H1 (cell line): Measurements from ENCODE around the gene SPC24. TPM values are rescaled to one million over a fixed set of nuclear protein-coding genes. Genes with fewer than 3 reads are reported as not detected.
A peak's percentile ranks its signal among the peaks of the same experiment; 100 is the strongest.

ENCODE experiments used
- CTCF ChIA-PET: fragments of 300-600 bp; sonication (Branson Sonifier 250); formaldehyde crosslinking; loops from one replicate; lab custom pipeline; 2021; ENCODE audit not compliant: partially characterized antibody; lab: Charles Lee
- POLR2A ChIA-PET: fragments of 300-600 bp; sonication (Branson Sonifier 250); formaldehyde crosslinking; loops from one replicate; lab custom pipeline; 2021; ENCODE audit warnings: inconsistent platforms; ENCODE audit not compliant: partially characterized antibody; lab: Charles Lee
- DNase-seq, 2 experiments: peaks; one replicate each; pipeline versions ENCODE4 v3.0.0 to v3.0.0-alpha.2; 2010 to 2022; ENCODE audit warnings: low spot score in 2 of 2, low read depth in 1 of 2, mixed read lengths in 1 of 2
- FAIRE-seq: peaks from 2 replicates; lab custom pipeline; 2011; peaks lifted over from hg19 to GRCh38; lab: Jason Lieb, UNC
- H2AFZ ChIP-seq: 2 replicates; pipeline ENCODE4 v1.8.1; 2012; ENCODE audit warnings: low read length, inconsistent platforms
- H2AK5ac ChIP-seq: 2 replicates; pipeline ENCODE4 v1.6.1; 2013; ENCODE audit warnings: low read depth, low read length
- H2BK120ac ChIP-seq: replicated peaks from 2 replicates; pipeline ENCODE3; 2013; ENCODE audit warnings: low read depth, low read length, inconsistent platforms
- H2BK12ac ChIP-seq: 2 replicates; pipeline ENCODE4 v1.6.1; 2013; ENCODE audit warnings: low read depth, low read length
- H2BK15ac ChIP-seq: 2 replicates; pipeline ENCODE4 v1.6.1; 2013; ENCODE audit warnings: low read length
- H2BK20ac ChIP-seq: 2 replicates; pipeline ENCODE4 v1.6.1; 2013; ENCODE audit warnings: low read length
- H2BK5ac ChIP-seq: 2 replicates; pipeline ENCODE4 v1.6.1; 2013; ENCODE audit warnings: low read depth, low read length
- H3K14ac ChIP-seq: 2 replicates; pipeline ENCODE4 v1.6.1; 2013; ENCODE audit warnings: inconsistent platforms; ENCODE audit not compliant: insufficient read length
- H3K18ac ChIP-seq: 2 replicates; pipeline ENCODE4 v1.6.1; 2013; ENCODE audit warnings: low read length; ENCODE audit errors: extremely low read depth
- H3K23ac ChIP-seq: 2 replicates; pipeline ENCODE4 v1.6.1; 2013; ENCODE audit warnings: inconsistent platforms; ENCODE audit not compliant: insufficient read length
- H3K23me2 ChIP-seq: 2 replicates; pipeline ENCODE4 v1.6.1; 2013; ENCODE audit warnings: low read depth, low read length
- H3K27ac ChIP-seq: 2 replicates; pipeline ENCODE4 v1.6.1; 2011; ENCODE audit warnings: low read depth, low read length, inconsistent platforms
- H3K27me3 ChIP-seq, 4 experiments: replicated peaks in 1 of 4; 1 replicate in 1 of 4; 2 replicates in 3 of 4; pipeline versions ENCODE4 v1.6.1 to v1.8.1; 2011 to 2013; ENCODE audit warnings: low read length in 3 of 4, mild to moderate bottlenecking in 3 of 4, inconsistent platforms in 2 of 4, mixed read lengths in 2 of 4, moderate library complexity in 1 of 4; ENCODE audit not compliant: control insufficient read depth in 3 of 4, insufficient read depth in 3 of 4; ENCODE audit errors: extremely low read depth in 1 of 4
- H3K36me3 ChIP-seq, 4 experiments: 2 replicates each; pipeline versions ENCODE4 v1.6.1 to v1.8.1; 2011 to 2013; ENCODE audit warnings: mild to moderate bottlenecking in 4 of 4, low read length in 3 of 4, moderate library complexity in 2 of 4, control low read depth in 1 of 4, inconsistent platforms in 1 of 4; ENCODE audit not compliant: insufficient read depth in 4 of 4, control insufficient read depth in 2 of 4
- H3K4ac ChIP-seq: replicated peaks from 2 replicates; pipeline ENCODE3; 2013; ENCODE audit warnings: low read length, low read depth, mixed read lengths, inconsistent platforms; ENCODE audit not compliant: insufficient read length
- H3K4me1 ChIP-seq, 4 experiments: replicated peaks in 1 of 4; 1 replicate in 1 of 4; 2 replicates in 3 of 4; pipeline versions ENCODE4 v1.6.1 to v1.8.1; 2011 to 2013; ENCODE audit warnings: low read length in 3 of 4, inconsistent platforms in 2 of 4, mixed read lengths in 1 of 4; ENCODE audit not compliant: insufficient read depth in 4 of 4, control insufficient read depth in 3 of 4
- H3K4me2 ChIP-seq, 2 experiments: 2 replicates each; pipeline versions ENCODE4 v1.6.1 to v1.8.1; 2011 to 2013; ENCODE audit warnings: low read depth in 2 of 2, low read length in 2 of 2, control low read depth in 1 of 2, inconsistent platforms in 1 of 2, mild to moderate bottlenecking in 1 of 2; ENCODE audit not compliant: insufficient read depth in 1 of 2
- H3K4me3 ChIP-seq, 4 experiments: fragments of 200-600, 300-600 bp in 1 of 4; sonication (generic), shearing (Covaris generic), sonication (Bioruptor Twin) in 1 of 4; 2 replicates each; pipeline versions ENCODE4 v1.5.1 to v1.8.1; 2011 to 2016; ENCODE audit warnings: low read length in 4 of 4, low read depth in 3 of 4, control low read depth in 2 of 4, inconsistent platforms in 2 of 4, mild to moderate bottlenecking in 2 of 4, mixed read lengths in 1 of 4, moderate library complexity in 1 of 4; ENCODE audit not compliant: insufficient read depth in 2 of 4; ENCODE audit errors: extremely low read depth in 1 of 4
- H3K56ac ChIP-seq: replicated peaks from 2 replicates; pipeline ENCODE3; 2013; ENCODE audit warnings: low read depth, mild to moderate bottlenecking, mixed read lengths, low read length, inconsistent platforms; ENCODE audit not compliant: insufficient read length
- H3K79me1 ChIP-seq: 2 replicates; pipeline ENCODE4 v1.6.1; 2013; ENCODE audit warnings: low read depth, low read length, control low read depth
- H3K79me2 ChIP-seq, 2 experiments: 2 replicates each; pipeline versions ENCODE4 v1.6.1 to v1.8.1; 2012 to 2013; ENCODE audit warnings: low read length in 2 of 2, mild to moderate bottlenecking in 2 of 2, inconsistent platforms in 1 of 2; ENCODE audit not compliant: insufficient read depth in 2 of 2, control insufficient read depth in 1 of 2
- H3K9ac ChIP-seq, 4 experiments: replicated peaks in 1 of 4; 1 replicate in 1 of 4; 2 replicates in 3 of 4; pipeline versions ENCODE4 v1.6.1 to v1.8.1; 2011 to 2013; ENCODE audit warnings: low read depth in 3 of 4, low read length in 3 of 4, control low read depth in 2 of 4, mild to moderate bottlenecking in 2 of 4, moderate library complexity in 2 of 4, inconsistent platforms in 1 of 4; ENCODE audit errors: extremely low read depth in 1 of 4
- H3K9me3 ChIP-seq, 2 experiments: 2 replicates each; pipeline versions ENCODE4 v1.6.1 to v1.8.1; 2012 to 2013; ENCODE audit warnings: mild to moderate bottlenecking in 2 of 2, moderate library complexity in 2 of 2, control low read depth in 1 of 2, inconsistent platforms in 1 of 2, low read depth in 1 of 2, low read length in 1 of 2, mixed read lengths in 1 of 2; ENCODE audit not compliant: insufficient read depth in 2 of 2
- H4K20me1 ChIP-seq, 2 experiments: replicated peaks in 1 of 2; 2 replicates each; pipeline versions ENCODE3 to v1.8.1; 2011 to 2013; ENCODE audit warnings: inconsistent platforms in 2 of 2, low read length in 2 of 2, mild to moderate bottlenecking in 1 of 2; ENCODE audit not compliant: insufficient read depth in 2 of 2, control insufficient read depth in 1 of 2
- H4K5ac ChIP-seq: 2 replicates; pipeline ENCODE4 v1.6.1; 2013; ENCODE audit warnings: low read length, low read depth, mixed read lengths, inconsistent platforms; ENCODE audit not compliant: insufficient read length
- H4K8ac ChIP-seq: 2 replicates; pipeline ENCODE4 v1.8.0; 2013; ENCODE audit warnings: mild to moderate bottlenecking, moderate library complexity, low read length, inconsistent platforms; ENCODE audit not compliant: insufficient read depth; ENCODE audit errors: extremely low read depth
- H4K91ac ChIP-seq: replicated peaks from 2 replicates; pipeline ENCODE3; 2013; ENCODE audit warnings: low read length, mixed read lengths, inconsistent platforms; ENCODE audit not compliant: insufficient read length
- POLR2AphosphoS5 ChIP-seq: IDR thresholded peaks from 2 replicates; pipeline ENCODE4 v1.6.1; 2011; ENCODE audit warnings: low read depth, low read length
- WGBS, 2 experiments: shearing (Covaris generic) in 1 of 2; methylation state at CpG; one replicate each; pipeline versions ENCODE4 v1.1.6 to v1.1.7; 2013 to 2015; ENCODE audit warnings: low lambda C conversion rate in 2 of 2, mixed read lengths in 2 of 2, inconsistent platforms in 1 of 2, low coverage in 1 of 2, missing lambda C conversion rate in 1 of 2; ENCODE audit not compliant: insufficient replicate concordance in 2 of 2, insufficient coverage in 1 of 2, insufficient read length in 1 of 2; ENCODE audit errors: extremely low coverage in 1 of 2, missing lambda C conversion rate in 1 of 2; 5-methylcytosine and 5-hydroxymethylcytosine counted together
- polyA plus RNA-seq, 7 experiments: library from polyadenylated mRNA; depleted of rRNA in 3 of 7; stranded (reverse) in 5 of 7; unstranded in 2 of 7; fragments of >200 nt in 5 of 7; fragments of 200-250 nt in 2 of 7; gene quantifications; 1 replicate in 5 of 7; 2 replicates in 1 of 7; 4 replicates in 1 of 7; pipeline versions ENCODE4 v1.2.1 to v1.2.3, GENCODE V29; 2011 to 2013; ENCODE audit warnings: missing spikeins in 2 of 7, mixed read lengths in 2 of 7
- total RNA-seq: library from RNA; stranded (reverse); fragmentation: NEBNext Ultra II Directional; extraction: Animal tissue kit (Norgen Biotek cat#: 25700); gene quantifications from 2 replicates; pipeline ENCODE4 v1.2.1, GENCODE V29; 2021
- TF ChIP-seq, protein P1 (sequence below): IDR thresholded peaks from 2 replicates; pipeline ENCODE4 v1.6.1; 2012; ENCODE audit warnings: inconsistent platforms

Gene SPC24
- total and polyA plus RNA-seq, 2 of the 8 experiments (the other 6 are each of a cell fraction or from before 2014, with no cell fraction given): 17.7 to 42.4 TPM

DNA sequence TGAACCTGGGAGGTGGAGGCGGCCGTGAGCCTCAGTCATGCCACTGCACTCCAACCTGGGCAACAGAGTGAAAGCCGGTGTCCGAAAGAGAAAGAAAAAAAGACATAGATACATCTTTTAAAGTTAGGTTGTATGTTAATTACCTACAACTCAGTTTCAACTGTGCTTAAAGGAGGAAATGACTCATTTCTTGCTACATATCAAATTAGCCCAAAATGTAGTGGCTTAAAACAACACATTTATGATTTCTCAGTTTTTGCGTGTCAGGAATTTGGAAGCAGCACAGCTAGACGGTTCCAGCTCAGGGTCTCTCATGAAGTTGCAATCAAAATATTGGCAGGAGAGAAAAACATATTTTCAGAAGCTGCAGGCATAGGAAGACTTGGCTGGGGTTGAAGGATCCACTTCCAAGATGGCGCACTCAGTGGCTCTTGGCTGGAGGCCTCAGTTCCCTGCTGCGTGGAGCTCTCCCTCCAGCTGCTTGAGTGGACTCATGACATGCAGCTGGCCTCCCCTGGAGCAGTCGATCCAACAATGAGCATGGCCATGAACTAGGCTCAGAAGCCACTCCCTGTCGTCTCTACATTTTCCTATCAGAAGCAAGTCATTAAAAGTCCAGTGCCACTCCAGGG lies 59.3 kb downstream of the SPC24 start:
- POLR2A ChIA-PET: interaction anchor here (0.9 to 1.1 kb wide), 2 partner anchors 12 to 76 kb away, joined by 3 read pairs; no protein-coding TSS in a partner anchor
- Histone ChIP-seq H3K27ac (0 out of 2 replicates have a peak overlapping the region, but pooled peaks have one; percentile 38), H4K20me1 (peaks cover 30 to 50% of the 10 kb centered on the region in 2 experiments)

More for the DNA sequence above, 59.3 kb downstream of the SPC24 start:
- H3K36me3 ChIP-seq: peaks cover 20 to 91% (median 37%) of the 10 kb centered on the region in 4 experiments
- no peak overlapping the region; the same call in 1 of the 2 replicates for H4K8ac ChIP-seq
- no peak for FAIRE-seq
- no peak overlapping the region for H2BK15ac ChIP-seq
- no peak overlapping the region for H3K14ac ChIP-seq
- H3K23ac ChIP-seq: no peak overlapping the region
- no peak overlapping the region for H2BK12ac ChIP-seq
- peaks cover 7% of the 10 kb centered on the region for H3K79me1 ChIP-seq
- H3K4me2 ChIP-seq: no peak overlapping the region
- no peaks in the 10 kb centered on the region for H3K9me3 ChIP-seq
- CTCF ChIA-PET: no interaction called here
- H4K91ac ChIP-seq: no peak overlapping the region
- no peak for DNase-seq
- H2BK120ac ChIP-seq: no peak overlapping the region
- no peak overlapping the region for H2BK20ac ChIP-seq
- no peak overlapping the region for H2AFZ ChIP-seq
- H3K79me2 ChIP-seq: peaks cover 47 to 95% of the 10 kb centered on the region in 2 experiments
- H3K18ac ChIP-seq: no peak overlapping the region
- 89% methylated on average over 10 of the region's 10 CpGs; no CpG with 5 or more reads in 1 of the 2 experiments for WGBS, 2 experiments
- no peak overlapping the region for H2AK5ac ChIP-seq
- TF ChIP-seq, protein P1, sequence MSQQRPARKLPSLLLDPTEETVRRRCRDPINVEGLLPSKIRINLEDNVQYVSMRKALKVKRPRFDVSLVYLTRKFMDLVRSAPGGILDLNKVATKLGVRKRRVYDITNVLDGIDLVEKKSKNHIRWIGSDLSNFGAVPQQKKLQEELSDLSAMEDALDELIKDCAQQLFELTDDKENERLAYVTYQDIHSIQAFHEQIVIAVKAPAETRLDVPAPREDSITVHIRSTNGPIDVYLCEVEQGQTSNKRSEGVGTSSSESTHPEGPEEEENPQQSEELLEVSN: no peak
- peak; percentile 63; the same call in 1 of the 2 replicates for TF ChIP-seq POLR2AphosphoS5
- H3K27me3 ChIP-seq: no peaks in the 10 kb centered on the region
- H3K4ac ChIP-seq: no peak overlapping the region
- peak overlapping the region in 1 of 4 experiments; percentile 7; a peak in 2 of 7 replicates for H3K9ac ChIP-seq
- no peak overlapping the region for H3K4me3 ChIP-seq
- H3K23me2 ChIP-seq: peaks cover 3% of the 10 kb centered on the region; the same call in 1 of the 2 replicates
- no peak overlapping the region for H2BK5ac ChIP-seq
- H4K5ac ChIP-seq: no peak overlapping the region
- no peak overlapping the region for H3K56ac ChIP-seq
- H3K4me1 ChIP-seq: peaks cover 4 to 7% (median 6%) of the 10 kb centered on the region in 4 experiments
